NCI-H345 treated with DMSO at 0.1 percent for 48 hours (cell line): ENCODE data around the gene EIF4E2.

Source experiments
- DNase-seq: peaks from one replicate; lab custom pipeline; 2025; ENCODE audit not compliant: unreplicated experiment; lab: John Stamatoyannopoulos, UW

Gene EIF4E2

DNA sequence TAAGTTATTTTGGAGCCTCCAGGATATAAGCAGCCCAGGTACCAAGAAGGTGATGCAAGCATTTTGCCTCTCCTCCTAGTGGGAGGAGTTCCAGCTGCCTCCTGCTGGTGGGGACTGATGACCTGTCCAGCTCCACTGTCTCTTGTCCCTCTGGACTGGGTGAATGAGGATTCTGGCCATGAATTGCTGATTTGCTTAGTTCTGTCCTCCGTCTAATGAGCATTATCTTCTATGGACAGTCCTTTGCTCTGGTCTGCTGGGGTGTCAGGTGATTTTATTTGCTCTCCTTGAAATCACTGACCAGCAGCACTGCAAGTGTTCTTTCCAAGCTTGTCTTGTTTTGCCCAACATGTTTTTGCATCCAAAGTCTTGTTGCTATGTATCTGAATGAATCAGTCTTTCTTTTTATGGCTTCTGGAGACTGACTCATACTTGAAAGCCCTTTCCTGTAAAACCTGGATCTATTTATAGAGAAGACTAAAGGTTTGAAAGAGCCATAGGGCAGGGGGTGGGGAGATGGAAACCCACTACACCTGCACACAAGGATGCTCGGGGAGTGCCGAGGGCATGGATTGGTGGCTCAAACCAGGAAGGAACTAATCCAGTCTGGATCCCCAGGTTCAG lies 42.4 kb downstream of the EIF4E2 start:
- no peak for DNase-seq

DNA sequence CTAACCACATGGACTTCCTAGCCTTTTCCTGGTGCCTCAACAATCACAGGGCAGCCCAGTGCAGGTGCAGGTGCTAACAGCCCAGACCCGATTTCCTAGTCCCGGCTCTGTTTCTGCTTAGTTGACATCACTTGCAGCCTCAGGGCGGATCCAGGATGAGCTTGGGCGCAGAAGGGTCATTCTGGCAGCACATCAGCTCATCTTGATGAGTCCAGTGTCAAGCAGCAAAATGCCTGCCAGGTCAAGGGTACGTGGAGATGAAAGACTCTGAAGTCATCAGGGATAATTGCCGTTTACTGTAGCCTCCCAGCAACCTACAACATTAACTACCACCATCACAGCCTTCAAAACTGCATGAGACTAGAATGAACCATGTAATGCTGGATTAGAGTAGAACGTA lies 43.5 kb downstream of the EIF4E2 start:
- no peak for DNase-seq

DNA sequence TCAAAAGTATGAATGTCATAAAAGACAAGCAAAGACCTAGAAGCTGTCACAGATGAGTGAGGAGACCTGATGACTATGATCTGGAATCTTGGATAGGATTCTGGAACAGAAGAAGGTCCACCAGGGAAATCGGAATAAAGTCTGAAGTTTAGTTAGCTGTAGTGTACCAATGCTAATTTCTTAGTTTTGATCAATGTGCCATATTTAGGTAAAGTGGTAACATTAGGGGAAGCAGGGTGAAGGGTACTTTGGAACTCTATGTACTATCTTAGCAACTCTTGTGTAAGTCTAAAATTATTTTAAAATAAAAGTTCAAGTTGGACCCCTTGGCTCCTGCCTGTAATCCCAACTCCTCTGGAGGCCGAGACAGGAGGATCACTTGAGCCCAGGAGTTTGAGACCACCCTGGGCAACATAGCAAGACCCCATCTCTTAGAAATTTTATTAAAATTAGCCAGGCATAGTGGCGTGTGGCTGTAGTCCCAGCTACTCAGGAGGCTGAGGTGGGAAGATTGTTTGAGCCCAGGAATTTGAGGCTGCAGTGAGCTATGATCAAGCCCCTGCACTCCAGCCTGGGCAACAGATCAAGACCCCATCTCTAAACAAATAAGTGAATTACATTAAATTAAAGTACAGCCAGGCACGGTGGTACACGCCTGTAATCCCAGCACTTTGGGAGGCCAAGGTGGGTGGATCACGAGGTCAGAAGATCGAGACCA lies 47.0 kb downstream of the EIF4E2 start:
- DNase-seq = no peak

DNA sequence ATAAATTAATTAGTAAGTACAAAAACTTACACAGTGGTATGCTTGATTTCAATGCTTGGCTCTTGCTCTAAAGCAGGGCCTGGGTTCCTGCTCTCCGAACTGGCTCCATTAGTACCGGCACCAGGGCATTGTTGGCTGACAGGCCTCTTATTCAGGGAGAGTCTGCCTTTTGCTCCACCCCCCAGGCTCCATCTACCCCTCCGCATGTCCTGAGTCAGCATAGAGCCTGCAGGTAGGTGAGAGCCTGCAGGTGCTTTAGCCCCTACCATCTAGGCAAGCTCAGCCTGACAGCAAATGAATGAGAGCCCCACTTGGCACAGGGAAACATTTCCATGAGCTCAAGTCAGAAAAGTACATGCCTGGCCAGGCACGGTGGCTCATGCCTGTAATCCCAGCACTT lies 47.8 kb downstream of the EIF4E2 start:
- DNase-seq = no peak

DNA sequence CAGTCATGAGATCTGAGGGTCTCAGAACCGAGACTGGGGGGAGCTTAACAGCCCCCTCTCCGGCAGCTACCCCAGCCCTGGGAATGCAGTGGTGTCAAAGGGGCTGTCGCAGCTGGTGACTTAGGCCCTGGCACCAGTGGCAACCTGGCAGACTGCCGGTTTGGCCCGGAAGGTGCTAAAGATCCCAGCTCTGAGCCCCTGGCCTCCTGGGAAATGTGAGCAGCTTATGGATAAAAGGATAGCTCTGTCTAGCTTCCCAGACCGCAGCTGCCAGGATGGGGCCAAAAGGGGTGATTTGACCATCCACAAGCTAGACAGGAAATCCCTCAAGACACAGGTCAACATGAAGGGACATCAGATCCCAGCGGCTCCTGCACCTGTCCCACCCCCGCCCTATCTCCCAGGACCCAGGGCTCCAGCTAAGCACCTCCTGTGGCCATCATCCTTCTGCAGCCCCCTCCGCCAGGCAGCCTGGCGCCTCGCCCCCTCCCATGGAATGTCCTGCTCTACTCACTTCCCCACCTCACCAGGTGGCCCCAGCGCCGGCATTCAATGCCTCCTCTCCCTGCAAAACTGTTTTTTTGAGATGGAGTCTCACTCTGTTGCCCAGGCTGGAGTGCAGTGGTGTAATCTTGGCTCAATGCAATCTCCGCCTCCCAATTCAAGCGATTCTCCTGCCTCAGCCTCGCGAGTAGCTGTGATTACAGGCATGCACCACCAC lies 49.7 kb downstream of the EIF4E2 start:
- DNase-seq = no peak

DNA sequence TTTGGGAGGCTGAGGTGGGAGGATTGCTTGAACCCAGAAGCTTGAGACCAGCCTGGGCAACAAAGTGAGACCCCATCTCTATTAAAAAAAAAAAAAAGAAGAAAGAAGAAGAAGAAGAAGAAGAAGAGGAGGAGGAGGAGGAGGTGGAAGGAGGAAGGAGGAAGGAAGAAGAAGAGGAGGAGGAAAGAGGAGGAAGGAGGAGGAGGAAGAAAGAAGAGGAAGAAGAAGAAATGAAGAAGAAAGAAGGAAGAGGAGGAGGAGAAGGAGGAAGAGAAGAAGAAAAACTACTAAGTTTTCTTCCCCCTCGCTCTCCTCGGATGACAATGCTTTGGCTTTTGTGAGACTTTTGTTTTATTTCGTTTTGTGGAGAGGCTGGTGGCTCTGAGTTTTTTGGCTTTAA lies 52.8 kb downstream of the EIF4E2 start:
- no peak for DNase-seq

DNA sequence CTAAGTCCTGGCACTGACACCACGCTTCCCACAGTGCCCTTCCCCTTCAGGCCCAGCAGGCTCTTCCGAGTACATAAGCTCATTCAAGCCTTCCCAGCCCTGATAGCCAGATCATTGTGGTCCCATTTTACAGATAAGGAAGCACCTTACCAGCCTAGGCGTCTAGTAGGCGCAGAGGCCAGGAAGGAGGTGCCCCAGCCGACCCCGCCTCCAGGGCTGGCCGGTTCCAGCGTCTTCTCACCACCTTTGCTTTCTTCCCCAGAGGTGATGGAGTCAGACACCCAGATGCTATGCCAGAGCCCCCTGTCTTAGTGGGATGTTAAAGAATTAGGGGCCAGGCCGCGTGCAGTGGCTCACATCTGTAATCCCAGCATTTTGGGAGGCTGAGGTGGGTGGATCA lies 54.0 kb downstream of the EIF4E2 start:
- DNase-seq = no peak

DNA sequence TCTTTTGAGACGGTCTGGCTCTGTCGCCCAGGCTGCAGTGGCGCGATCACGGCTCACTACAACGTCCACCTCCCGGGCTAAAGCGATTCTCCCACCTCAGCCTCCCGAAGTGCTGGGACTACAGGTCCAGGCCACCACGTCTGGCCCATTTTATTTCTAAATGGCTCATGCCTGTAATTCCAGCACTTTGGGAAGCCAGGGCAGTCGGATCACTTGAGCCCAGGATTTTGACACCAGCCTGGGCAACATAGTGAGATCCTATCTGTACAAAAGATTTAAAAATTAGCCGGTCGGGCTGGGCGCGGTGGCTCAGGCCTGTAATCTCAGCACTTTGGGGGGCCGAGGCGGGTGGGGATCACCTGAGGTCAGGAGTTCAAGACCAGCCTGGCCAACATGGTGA lies 56.5 kb downstream of the EIF4E2 start:
- DNase-seq = no peak

DNA sequence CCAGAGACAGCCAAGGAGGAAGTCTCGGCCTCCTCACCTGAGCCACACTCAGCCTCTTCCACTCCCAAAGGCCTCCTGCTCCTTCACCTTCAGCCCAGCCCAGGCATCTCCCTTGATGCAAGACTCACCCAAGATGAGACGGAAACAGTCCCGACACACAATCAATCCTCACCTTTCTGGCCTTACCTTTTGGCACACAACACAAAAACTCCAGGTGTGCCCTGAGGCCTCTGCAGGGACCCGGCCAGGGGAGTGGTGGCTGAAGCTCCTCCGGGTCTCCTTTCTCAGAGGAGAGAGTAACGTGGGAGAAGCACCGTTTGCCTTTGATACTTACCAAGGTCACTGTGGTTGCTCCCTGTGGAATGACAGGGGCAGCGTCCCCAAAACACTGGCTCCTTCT lies 59.1 kb downstream of the EIF4E2 start:
- DNase-seq = no peak

DNA sequence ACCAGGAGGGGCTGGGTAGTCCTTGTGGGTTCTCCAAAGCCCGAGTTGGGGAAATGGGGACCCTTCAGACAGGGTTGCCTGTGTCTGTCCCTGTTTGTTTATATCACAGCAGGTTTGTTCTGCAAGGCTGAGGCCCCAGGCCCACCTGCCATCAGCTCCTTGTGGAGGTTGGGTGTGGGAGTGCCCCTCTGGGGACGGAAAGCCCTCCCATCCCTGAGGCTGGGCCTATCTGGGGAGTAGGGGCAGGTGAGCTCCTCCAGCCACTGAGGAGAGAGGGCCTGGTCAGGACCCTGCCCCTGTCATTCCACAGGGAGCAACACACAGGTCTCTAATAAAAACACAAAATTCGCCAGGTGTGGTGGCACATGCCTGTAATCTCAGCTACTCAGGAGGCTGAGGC lies 59.6 kb downstream of the EIF4E2 start:
- no peak for DNase-seq

DNA sequence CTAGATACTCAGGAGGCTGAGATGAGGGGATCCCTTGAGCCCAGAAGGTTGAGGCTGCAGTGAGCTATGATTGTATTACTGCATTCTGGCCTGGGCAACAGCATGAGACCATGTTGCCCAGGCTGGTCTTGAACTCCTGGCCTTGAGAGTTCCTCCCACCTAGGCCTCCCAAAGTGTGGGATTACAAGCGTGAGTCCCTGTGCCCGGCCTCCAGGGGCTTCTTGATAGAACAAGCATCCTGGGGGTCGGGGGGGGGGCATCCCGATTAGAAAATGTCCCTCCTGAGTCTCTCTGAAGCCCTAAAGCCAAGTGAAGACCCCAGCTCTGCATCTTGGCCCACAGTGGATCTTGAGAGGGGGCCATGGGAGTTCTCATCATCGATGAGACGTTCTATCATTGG lies 60.6 kb downstream of the EIF4E2 start:
- no peak for DNase-seq

DNA sequence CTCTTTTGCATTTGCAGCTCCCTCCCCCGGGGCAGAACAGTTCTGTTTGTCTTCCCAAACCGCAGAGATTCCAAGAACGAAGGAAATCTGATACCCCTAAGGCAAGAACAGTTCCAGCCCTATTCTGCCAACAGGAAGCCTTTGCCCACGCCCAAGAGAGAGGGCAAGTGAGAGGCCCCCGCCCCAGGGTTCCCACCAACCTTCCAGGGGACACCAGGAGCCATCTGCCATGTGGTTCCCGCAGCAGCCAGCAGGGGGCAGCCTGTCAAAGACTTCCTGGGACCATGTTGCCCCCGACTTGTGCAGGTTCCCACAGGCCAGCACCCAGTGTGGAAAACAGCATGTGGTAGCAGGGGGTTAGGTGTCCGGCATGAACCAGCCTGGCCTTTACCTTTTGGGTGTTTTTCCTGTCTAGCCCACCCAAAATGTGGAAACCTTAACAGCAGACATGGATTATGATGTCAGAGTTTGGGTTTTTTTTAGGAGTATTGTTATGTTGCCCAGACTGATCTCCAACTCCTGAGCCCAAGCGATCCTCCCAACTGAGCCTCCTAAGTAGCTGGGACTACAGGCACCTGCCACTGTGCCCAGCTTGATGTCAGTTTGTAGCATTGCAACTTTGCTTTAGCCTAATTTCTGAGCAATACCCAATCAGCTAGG lies 61.2 kb downstream of the EIF4E2 start:
- no peak for DNase-seq

DNA sequence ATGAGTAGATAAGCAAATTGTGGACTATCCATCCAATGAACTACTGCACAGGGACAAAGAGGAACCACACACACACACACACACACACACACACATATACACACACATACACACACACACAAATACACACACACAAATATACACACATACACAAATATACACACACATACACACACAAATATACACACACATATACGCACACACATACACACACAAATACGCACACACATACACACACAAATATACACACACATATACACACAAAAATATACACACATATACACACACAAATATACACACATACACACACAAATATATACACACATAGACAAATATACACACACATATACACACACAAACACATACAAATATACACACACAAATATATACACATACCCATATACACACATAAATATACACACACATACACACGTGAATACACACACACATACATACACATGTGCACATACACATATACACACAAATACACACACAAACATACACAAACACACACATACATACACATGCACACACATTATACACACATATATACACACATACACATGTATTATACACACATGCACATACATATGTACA lies 63.1 kb downstream of the EIF4E2 start:
- DNase-seq = no peak

DNA sequence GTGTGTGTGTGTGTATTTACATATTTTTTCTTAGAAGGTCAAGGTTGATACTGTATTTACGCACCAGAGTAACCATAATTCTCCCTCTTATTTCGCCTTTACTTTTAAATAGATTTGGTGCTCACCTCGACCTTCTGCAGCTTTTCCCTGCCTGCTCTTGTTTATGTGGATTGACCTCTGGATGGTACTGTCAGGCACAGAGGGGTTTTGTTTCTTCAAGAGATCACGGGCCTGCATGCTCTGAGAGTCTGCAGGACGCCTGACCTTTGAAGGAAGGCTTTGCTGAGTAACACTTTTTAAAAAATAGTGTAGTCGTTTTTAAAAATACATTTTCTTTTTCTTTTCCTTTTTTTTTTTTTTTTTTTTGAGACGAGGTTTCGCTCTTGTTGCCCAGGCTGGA lies 64.8 kb downstream of the EIF4E2 start:
- no peak for DNase-seq
